Activated CD4-positive, alpha-beta T cell treated with anti-CD3 and anti-CD28 coated beads for 36 hours (primary cell): ENCODE measurements around the gene PISD. TPM values are rescaled to one million over a fixed set of nuclear protein-coding genes. Genes with fewer than 3 reads are reported as not detected.

Experiments used
- ATAC-seq: fragments of 200-7000 bp; cut with Tn5 transposase; one replicate; pipeline ENCODE4 v1.10.0; 2021; ENCODE audit warnings: mild to moderate bottlenecking, moderate library complexity
- CTCF ChIA-PET: fragments of 350-600 bp; sonication (Branson Sonifier 250); formaldehyde crosslinking; loops from one replicate; lab custom pipeline; 2021; ENCODE audit warnings: antibody characterized with exemption; lab: Charles Lee
- POLR2A ChIA-PET: fragments of 350-600 bp; sonication (Branson Sonifier 250); formaldehyde crosslinking; loops from one replicate; lab custom pipeline; 2021; ENCODE audit warnings: antibody characterized with exemption, inconsistent platforms; lab: Charles Lee
- DNase-seq: peaks from one replicate; pipeline ENCODE4 v3.0.0-alpha.2; 2020
- H3K27ac Mint-ChIP-seq: one replicate; pipeline ENCODE4 v1.8.0; 2021; ENCODE audit warnings: mixed read lengths
- H3K27me3 Mint-ChIP-seq: one replicate; pipeline ENCODE4 v1.8.0; 2021; ENCODE audit warnings: mixed read lengths
- H3K36me3 Mint-ChIP-seq: one replicate; pipeline ENCODE4 v1.8.0; 2021; ENCODE audit warnings: low read depth, mixed read lengths
- H3K4me1 Mint-ChIP-seq: one replicate; pipeline ENCODE4 v1.8.0; 2021; ENCODE audit warnings: mixed read lengths
- H3K4me3 Mint-ChIP-seq: one replicate; pipeline ENCODE4 v1.8.0; 2021; ENCODE audit warnings: mild to moderate bottlenecking, moderate library complexity, mixed read lengths
- H3K9me3 Mint-ChIP-seq: one replicate; pipeline ENCODE4 v1.8.0; 2021; ENCODE audit warnings: low read depth, mixed read lengths
- intact Hi-C, 2 experiments: fragments of 100-400 bp; cut with DNase I in 1 of 2; cut with micrococcal nuclease in 1 of 2; formaldehyde crosslinking; loops; one replicate each; pipeline versions ENCODE4 v1.14.2 to v1.15.1; 2022 to 2024; cut with DNase I, micrococcal nuclease
- microRNA-seq: library from miRNA; unstranded; fragments of <30 nt; microRNA quantifications from one replicate; pipeline ENCODE4 v1.2.0, GENCODE V29; 2021; ENCODE audit warnings: borderline replicate concordance
- total RNA-seq, 2 experiments: library from RNA; stranded (reverse); gene quantifications; one replicate each; pipeline ENCODE4 v1.2.3, GENCODE V29; 2021

PISD gene
- total RNA-seq, 2 experiments from 2014 or later, result 30.3 to 37.9 TPM

GRCh38 chr22:31572939-31573338 lies 89.1 kb downstream of the PISD start:
- Mint-ChIP-seq H3K4me1 (peaks cover 6% of the 10 kb centered on the region), H3K36me3 (peaks cover 34% of the 10 kb centered on the region), H3K27me3 (no peaks in the 10 kb centered on the region), H3K9me3 (no peaks in the 10 kb centered on the region), H3K27ac (no peak overlapping the region), H3K4me3 (no peak overlapping the region)
- ChIA-PET POLR2A (no interaction called here), CTCF (interaction anchor here (0.8 kb wide), 1 partner anchor 62 kb away, joined by 3 read pairs; no protein-coding TSS in a partner anchor)
- ATAC-seq, result no peak
- DNase-seq, result no peak
- intact Hi-C loops, result no loop called here

GRCh38 chr22:31569126-31569525 lies 92.9 kb downstream of the PISD start:
- H3K9me3 Mint-ChIP-seq, result no peaks in the 10 kb centered on the region
- POLR2A ChIA-PET, result no interaction called here
- ATAC-seq, result peak; percentile 55
- H3K27ac Mint-ChIP-seq, result peak overlapping the region; percentile 32
- no peak overlapping the region for H3K4me3 Mint-ChIP-seq
- CTCF ChIA-PET, result interaction anchor here (0.6 to 1.1 kb wide), 2 partner anchors 13 to 263 kb away, joined by 3 read pairs; no protein-coding TSS in a partner anchor
- DNase-seq, result no peak
- no peaks in the 10 kb centered on the region for H3K27me3 Mint-ChIP-seq
- peaks cover 28% of the 10 kb centered on the region for H3K36me3 Mint-ChIP-seq
- peaks cover 4% of the 10 kb centered on the region for H3K4me1 Mint-ChIP-seq
- intact Hi-C loops, result no loop called here

Small RNAs within 50 kb of the gene (microRNA-seq; reads per million reads assigned to microRNA genes)
- not detected for gene MIR7109

Other genes with a start within 250 kb of the PISD start
- 10 to 100 TPM; 45.4 to 75.0 TPM for gene EIF4ENIF1, start 172.4 kb downstream of the PISD start, total RNA-seq
- 100 to 1,000 TPM; 221 to 234 TPM for gene SFI1, start 165.7 kb downstream of the PISD start, total RNA-seq
- 10 to 100 TPM; 48.2 to 52.2 TPM for gene PRR14L, start 87.9 kb upstream of the PISD start, total RNA-seq
- 10 to 100 TPM; 35.3 to 47.1 TPM for gene DEPDC5, start 91.8 kb upstream of the PISD start, total RNA-seq